ENCODE results near the gene PRICKLE2.

PRICKLE2 gene

DNA sequence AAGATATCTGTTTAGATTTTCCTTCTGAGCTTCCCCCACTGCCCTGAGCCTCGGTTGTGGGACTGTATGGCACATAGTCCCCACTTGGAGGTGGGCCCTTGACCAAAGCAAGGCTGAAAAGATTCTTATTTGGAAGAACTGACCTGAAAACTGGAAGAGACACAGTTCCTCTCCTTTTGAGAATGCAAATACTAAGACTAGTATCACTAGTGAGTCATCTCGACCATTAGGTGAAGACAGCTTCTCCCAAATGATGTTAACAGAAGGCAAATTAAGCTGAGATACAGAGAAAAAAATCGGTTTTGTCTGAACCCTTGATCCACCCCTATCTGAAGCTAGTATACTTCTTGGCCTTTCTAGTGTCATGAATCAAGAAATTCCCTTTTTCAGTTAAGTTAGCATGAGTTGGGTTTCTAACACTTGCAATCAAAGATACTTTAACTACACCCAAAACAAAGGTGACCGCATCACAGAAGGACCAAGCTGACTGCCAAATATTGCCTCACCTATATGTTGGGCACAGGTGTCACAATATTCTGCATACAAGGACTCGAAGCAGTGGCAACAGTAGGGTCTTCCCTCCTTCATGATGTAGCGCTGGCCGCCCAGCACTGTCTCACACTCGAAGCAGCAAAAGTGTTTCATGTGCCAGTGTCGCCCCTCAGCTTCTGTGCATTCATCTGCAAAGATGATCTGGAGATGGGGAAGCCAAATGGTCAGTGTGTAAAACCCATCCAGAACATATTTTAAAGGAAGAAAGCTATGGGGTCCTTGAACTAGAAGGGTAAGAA lies 72.4 kb downstream of the PRICKLE2 start:
- DNase-seq, result no peak

DNA sequence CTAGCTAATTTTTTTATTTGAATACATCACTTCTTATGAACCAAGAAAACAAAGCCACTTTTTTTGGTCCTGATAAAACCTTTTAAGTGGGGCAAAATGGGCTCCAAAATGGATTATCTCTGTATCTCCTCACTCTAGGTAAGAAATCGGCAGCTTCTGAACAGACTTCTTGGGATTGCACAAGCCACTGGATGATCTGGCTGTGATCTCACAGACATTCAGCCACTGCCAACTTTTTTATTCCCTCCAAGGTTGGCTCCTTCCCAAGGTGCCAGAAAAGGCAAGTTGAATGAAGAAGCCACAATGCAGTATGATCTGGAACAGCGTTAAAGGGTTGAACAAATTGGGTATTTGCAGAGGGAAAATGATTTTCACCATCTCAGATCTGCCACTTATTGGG lies 73.2 kb downstream of the PRICKLE2 start:
- no peak for DNase-seq

DNA sequence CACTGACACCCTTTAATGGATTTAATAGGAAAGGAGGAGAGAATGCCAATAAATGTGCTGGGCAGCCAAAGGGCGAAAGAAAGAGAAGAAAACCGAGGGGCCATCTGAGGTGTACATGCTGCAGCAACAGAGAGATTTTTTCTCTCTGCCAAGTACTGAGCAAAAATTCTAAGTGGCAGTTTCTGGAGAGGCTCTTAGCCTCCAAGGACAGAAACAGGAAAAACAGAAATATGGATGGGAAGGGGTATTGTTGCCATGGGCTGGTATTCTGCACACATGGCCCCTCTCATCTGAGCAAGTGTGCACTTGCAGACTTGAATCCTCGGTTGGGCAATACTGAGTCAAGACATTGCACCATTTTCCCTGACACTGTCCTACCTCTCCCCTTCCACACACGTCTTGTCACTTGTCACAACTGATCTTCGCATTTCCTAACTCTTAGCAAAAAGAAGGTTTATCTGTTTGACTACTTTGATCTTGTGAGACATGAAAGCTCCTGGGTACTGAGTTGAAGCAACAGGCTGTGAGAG lies 73.9 kb downstream of the PRICKLE2 start:
- DNase-seq, result no peak

DNA sequence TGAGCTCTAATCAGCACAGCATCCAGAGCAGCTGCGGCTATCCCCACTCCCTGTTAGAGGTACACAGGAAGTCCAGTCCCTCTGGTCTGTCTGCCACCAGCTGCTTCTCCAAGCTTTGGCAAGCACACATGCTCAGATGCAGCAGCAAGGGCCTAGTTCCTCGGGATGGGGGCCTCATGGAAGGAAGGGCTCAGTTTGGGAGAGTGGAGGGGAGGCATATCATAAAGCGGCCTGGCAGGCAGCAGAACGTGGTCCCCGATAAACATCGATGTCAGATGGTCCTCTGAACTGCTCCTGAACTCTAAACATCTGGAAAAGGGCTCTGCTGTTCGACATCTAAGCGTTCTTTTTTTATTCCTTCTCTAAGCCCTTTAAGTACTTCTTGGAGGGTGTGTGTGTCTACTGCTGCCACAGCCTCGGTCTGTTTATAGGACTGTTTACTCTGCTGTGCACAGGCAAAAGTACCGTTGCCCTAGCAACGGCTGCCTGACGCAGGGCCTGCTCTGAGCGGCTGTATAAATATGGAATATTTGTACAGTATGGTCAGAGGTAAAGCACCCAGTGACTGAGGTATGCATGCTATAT lies 74.6 kb downstream of the PRICKLE2 start:
- no peak for DNase-seq

DNA sequence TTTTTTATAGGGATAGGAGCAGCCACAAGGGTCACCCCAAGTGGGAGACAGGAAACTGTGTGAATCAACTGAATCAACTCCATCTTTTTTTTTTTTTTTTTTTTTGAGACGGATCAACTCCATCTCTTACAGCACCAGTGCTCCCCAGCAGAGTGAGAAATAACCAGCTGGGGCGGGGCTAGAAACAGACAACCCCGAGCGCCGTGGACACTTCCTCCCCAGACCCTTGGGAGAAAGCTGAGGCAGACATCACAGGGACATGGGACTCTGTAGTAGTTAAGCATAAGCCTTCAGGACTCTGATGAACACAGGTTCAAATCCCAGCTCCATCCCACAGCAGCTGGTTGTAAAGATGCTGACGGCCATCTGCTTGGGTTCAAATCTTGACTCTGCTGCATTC lies 75.4 kb downstream of the PRICKLE2 start:
- DNase-seq, result no peak

DNA sequence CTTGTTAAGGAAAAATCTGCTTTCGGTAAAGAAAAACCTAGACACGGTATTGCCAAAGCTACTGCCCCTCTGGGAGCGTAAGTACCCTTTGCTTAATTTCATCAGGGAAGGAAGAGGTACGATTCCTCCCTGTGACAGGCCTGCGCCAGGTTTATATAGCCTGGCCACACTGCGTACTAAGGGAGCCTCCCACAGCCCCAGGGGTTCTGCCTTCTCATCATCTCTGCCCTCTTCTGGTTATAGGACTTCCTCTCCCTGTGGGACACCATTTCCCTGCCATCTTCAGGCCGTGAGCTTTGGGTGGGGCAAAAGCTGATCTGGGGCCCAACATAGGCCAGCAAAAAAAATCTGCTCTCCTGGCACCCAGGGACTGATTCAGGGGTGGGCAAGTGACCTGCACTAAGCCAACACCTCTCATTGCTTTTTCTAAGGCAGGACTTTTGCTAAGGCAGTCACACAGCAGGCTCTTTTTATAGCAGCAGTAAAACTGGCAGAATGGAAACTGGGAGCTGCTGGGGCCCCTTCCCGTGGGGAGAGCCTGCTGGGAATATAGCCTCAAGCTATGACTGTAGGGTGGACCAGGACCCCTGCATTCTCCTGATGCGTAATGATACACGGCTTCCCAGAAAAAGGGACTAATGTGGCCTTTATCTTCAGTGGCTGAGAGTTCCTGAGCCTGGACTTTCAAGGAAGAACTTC lies 76.2 kb downstream of the PRICKLE2 start:
- DNase-seq, result no peak

DNA sequence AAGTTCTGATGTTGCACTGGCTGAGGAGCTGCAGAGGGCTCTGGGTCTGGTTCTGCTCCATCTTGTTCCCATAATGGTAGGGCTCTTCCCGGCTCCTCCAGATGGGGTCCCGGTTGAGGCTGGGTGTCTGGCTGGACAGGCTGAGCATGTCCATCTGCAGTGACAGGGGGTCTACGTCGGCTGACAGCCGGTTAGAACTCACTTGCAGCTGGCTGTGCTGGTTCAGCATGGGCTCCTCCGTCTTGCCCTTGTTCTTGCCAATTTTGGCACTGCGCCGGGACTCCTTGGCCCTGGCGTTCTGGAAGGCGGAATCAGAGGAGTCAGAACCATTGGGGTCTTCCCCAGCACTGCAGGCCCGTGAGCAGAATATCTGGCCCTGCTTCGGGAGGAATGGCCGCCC lies 78.1 kb downstream of the PRICKLE2 start:
- no peak for DNase-seq

DNA sequence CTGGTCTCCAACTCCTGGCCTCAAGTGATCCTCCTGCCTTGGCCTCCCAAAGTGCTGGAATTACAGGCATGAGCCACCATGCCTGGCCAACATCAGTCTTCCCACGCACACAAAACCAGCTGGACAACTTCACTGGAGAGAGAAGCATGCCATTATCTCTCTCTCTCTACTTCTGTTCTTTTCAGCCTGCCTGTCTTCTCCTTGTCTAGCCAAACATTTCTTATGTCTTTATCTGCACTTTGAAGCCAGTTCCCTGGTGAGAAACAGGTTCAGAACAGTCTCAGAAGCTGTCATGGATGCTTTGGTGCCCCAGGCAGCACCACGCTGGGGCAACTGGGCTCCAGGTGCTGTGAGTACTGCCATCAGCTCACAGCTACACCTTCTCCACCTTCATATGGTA lies 79.8 kb downstream of the PRICKLE2 start:
- DNase-seq, result no peak

DNA sequence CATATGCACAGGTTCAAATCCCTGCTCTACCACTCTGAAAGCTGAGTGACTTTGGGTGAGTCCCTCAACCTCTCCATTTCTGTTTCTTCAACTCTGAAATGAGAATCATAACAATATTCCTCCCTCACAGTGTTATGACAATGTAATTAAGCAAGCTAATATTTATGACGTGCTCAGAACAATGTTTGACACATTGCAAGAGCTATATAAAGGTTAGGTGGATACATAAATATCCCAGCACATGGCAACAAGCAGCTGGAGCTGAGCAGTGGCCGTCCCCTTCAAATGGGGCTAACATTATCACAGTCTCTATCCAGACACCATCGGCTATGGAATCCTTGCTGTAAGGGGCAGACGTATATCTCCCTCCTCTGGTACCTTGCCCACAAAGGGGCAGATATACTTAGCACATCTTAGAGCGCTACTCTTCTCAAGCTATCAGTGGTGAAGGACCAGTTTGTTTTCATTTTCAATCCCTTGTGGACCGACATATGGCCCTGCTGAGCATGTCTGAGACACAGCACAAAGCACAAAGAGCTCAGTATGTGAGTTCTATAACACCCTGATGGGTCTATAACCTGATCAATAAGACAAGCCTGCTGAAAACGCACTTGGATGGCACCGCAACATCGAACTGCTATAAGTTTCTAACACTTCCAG lies 80.9 kb downstream of the PRICKLE2 start:
- DNase-seq, result no peak

DNA sequence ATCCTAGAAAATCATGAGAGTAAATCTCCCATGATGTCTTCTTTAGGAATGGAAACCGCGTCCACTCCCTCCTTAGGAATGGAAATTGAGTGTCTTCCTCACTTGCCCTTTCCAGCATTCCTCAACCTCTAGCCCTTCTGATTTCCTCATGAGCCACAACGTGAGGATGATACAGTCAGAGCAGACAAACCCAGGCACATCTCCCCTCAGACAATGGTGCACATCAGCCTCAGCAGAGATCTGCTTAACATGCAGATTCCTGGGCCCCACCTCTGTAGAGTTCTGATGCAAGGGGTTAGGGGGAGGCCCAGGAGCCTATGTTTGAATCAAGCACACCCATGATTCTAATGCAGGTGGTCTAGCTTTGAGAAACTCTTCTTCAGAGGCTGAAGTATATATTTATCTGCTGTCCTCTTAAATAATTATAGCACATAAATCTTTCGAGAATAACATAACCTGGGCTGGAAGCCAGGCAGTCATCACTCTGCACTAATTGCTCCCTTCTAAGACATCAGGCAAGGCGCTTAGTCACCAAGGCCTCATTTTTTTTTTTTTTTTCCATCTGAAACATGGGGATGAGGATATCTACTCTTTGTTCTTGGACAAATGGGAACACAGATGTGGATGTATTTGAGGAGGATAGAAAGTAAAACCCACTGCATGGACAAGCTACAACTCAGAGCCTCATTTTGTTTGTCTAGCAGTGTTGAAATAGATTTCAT lies 81.7 kb downstream of the PRICKLE2 start:
- no peak for DNase-seq

DNA sequence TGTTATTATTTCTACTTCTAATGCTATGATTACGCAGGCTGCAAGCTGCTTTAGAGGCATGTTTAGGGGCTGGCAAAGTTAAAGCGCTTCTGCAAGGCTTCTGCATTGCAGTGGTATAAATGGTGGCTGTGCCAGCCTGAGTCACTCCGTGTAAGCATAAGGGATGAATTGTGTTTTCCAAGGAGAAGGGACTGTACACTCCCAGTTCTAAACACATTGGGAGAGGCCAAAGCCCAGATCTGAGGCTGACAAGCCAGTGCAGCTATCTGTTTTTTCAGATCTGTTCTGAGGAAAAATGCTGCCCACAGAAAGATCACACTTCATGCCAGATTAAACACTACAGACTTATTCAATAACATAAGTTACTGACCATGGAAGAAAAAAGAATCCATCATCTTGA lies 83.8 kb downstream of the PRICKLE2 start:
- no peak for DNase-seq

DNA sequence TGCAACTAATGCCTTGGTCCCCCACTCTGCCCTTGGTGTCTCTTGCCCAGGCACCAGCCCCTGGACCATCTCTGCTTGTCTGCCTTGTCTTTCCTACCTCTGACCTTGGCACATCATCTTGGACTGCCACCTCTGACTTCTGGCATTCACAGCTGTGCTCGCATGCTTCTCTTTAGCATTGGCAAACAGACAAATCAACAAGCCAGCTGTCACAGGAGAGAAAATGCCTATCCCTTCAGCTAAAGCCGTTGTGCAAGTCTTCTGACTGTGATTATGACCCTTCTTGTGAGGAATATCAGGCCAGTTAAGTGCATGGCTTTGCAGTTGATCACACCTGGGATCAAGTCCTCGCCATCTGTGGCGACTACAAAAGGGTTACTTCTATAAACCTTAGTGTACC lies 84.6 kb downstream of the PRICKLE2 start:
- DNase-seq, result no peak

DNA sequence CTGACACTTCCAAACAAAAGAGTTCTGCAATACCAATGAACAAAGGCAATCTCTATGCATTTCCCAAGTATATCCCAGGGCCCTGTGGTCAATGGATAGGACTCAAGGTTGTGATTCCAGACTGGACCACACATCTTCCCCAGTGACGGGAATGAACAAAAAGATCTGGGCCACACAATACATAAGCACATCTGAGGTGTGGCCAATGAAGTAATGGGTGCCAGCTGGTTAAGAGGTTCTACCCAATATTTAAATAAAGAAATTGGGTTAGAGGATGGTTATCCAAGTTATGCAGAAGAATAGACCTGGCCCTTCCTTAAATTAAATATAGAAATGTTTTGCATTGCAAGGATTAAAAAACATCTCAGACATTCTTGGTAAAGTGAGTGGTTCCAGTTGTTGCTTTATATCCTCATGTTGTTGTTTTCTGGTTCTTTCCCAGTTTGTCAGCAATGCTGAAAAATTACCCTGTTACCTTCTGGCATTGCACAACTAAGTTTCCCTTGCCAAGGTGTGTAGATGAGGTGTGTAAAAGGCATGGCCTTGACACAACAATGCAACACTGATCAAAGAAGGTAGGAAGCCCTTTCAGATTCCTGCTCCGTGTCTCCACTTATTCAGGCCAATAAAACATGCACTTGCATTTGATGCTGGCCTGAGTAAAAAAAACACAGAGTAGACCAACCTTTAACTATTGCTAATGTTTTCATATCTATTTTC lies 86.5 kb downstream of the PRICKLE2 start:
- DNase-seq, result no peak

DNA sequence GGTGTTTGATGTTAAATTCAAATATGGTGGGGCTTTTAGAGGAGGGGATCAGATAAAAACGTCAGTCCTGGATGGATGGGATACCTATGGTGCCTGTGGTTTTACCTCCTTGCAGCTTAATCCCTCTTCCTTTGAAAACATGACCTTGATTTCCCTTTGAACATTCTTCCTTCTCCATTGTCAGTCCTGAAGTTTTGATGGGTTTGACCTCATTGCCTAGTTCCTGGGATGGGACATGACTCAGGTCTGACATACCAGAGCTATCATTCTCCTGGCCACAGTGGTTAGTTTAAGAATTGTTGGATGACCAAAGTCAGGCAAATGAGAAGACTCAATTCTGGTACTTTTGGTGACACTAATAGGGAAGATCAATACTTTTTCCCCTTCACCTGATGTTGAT lies 87.2 kb downstream of the PRICKLE2 start:
- no peak for DNase-seq

DNA sequence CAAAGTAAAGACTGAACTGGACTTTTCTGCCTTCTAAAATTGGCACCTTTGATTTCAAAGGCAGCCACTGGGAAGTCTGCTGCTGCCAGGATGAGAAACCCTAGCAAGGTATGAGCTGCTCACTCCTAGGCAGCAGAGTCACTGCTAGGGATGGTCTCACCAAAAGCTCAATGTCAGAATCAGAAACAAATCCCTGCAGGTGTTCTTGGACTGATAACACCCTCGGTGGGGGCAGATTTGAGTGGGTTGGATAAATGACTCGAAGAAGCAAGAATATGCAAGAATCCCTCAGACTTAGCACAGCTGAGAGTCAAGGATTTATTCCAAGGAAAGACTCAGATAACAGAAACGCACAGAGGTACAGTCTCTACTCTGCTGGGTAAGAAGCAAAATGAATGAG lies 90.4 kb downstream of the PRICKLE2 start:
- no peak for DNase-seq

DNA sequence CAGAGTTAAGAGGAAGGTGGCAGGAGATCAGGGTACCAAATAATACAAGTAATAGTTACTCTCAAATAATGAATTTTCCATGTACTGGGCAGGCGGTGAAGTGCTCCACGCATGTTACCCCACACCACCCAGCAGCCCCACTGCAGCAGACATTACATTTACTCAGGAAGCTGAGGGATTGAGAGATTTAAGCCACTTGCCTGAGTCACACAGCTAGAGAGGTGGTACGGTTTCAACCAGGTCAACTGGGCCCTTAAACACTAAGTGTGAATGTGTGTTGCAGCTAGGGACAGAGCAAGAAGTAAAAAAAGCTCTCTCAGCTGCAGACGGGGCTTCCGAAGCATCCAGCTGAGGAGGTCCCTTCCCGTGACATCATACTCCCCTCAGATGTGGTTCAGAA lies 91.3 kb downstream of the PRICKLE2 start:
- no peak for DNase-seq

DNA sequence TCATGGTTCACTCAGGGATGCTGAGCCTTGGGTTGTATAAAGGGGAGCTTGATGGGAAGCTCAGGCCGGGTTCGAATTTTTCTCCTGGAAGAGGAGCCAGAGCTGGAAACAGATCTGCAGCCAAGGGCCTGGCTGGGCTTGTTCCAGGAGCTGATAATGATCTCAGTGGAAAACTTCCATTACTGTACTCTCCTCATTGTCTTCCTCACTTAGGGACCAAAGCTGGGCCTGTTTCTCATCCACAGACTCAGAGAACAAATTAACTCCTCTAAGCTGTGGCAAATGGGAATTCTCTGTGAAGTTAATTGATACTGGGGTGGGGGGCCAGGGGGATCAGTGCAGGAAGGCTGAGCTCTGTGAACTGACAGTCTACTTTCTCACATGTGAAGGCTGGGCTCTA lies 92.0 kb downstream of the PRICKLE2 start:
- DNase-seq, result no peak

DNA sequence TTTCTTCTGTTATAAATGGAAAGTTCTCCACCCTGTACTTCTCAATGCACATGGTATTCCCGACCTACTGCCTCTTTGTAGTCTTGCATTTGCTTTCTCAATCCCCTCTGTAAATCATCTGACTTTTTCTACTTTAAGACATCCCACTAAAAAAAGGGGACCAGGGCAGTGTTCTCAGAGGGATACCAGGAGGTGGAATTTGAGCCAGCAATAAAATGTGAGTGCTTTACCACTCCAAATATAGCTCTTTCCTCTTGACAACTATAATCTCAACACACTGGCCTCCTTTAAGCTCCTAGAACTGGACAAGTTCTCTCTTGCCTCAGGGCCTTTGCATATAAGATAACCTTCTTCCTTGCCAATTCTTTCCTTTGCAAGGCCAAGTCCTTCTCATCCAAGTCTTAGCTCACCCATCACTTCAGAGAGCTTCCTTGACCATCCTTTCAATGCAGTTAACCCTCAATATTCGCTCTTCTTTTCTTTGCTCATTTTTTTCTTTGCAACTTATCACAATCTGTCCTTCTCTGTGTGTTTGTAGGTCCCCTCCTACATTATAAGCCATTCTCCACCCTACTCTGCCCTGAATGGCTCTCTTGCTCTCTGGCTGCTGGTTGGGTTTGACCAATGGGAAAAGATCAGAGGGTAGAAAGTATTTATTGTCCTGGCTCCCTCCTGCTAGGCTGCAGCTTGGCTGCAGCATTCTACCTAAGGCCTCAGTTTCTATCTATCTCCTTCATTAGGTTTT lies 93.4 kb downstream of the PRICKLE2 start:
- no peak for DNase-seq

DNA sequence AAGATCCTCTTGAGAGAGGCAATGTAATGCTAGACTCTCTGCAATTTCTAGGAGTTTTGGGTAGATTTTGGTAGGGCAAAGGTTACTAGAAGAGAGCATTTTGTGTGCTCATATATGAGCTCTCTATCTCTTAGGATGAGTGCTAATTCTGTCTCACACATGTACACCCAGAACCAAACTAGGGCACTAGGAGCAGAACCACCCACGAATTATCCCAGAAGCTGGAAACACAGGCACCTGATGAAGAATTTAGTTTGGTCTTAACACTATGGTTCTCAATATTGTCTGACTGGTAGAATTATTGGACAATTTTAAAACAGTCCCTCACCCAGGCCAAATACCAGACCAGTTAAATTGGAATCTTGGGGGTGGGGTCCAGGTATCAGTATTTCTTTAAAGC lies 94.8 kb downstream of the PRICKLE2 start:
- no peak for DNase-seq

DNA sequence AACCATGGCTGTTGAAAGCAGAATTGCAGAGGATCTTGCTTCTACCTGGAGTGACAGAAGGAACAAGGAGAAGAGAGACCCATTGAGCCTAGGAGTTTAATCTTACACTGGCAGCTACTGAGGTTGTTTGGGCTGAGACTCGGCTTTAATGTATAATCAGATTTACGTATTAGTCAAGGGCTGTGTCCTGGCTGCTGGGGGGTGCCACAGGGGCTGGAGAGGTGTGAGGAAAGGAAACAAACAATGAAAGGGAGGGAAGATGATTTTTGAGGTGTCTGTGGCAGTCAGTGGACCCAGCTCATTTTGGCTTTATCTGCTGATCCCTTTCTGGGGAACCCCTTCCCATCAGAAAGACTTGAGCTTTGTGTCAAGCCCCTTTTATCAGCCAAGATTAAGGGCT lies 95.7 kb downstream of the PRICKLE2 start:
- no peak for DNase-seq

DNA sequence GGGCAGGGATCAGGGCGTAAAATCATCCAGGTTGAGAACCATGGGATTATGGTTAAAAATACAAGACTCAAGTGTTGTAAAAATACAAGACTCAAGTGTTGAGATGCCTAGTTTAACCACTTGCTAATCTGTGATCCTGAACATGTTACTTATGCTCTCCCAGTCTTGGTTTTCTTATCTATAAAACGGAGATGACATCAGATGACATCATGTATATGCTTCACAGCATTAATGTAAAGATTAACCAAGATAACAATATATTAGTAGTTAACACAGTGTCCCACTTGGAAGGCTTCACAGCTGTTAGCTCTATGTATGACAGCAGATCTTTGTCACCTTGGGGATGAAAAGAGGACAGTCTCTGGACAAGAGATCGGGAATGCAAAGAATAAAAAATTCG lies 96.2 kb downstream of the PRICKLE2 start:
- no peak for DNase-seq
